Measurements from ENCODE around the gene STAT5B. TPM values are rescaled to one million over a fixed set of nuclear protein-coding genes. Genes with fewer than 3 reads are reported as not detected.
A peak's percentile ranks its signal among the peaks of the same experiment; 100 is the strongest.

Gene STAT5B
- total RNA-seq, 1 donor from 2014 or later: 32.8 TPM

GRCh38 chr17:42271006-42271778 lies 5.0 kb downstream of the STAT5B start:
- Mint-ChIP-seq H3K4me1 (ENCODE audit: low read depth) (peaks cover 62% of the 10 kb centered on the region), H3K9me3 (ENCODE audit: low read depth) (no peaks in the 10 kb centered on the region), H3K27ac (ENCODE audit: unreplicated experiment) (no peak overlapping the region), H3K36me3 (ENCODE audit: low read depth) (no peaks in the 10 kb centered on the region), H3K4me3 (ENCODE audit: unreplicated experiment) (no peak overlapping the region), H3K27me3 (ENCODE audit: low read depth) (no peaks in the 10 kb centered on the region)
- no peak for TF ChIP-seq CTCF (IDR thresholded peaks at IDR 0.05)
- no peak for DNase-seq (ENCODE audit: low spot score)

- TF ChIP-seq CTCF (IDR thresholded peaks at IDR 0.05): no peak
- H3K4me3 Mint-ChIP-seq (ENCODE audit: unreplicated experiment): no peak overlapping the region
- peak overlapping the region; percentile 91 for H3K27ac Mint-ChIP-seq (ENCODE audit: unreplicated experiment)
- no peaks in the 10 kb centered on the region for H3K27me3 Mint-ChIP-seq (ENCODE audit: low read depth)
- H3K36me3 Mint-ChIP-seq (ENCODE audit: low read depth): no peaks in the 10 kb centered on the region
- DNase-seq (ENCODE audit: low spot score): no peak
- peaks cover 62% of the 10 kb centered on the region for H3K4me1 Mint-ChIP-seq (ENCODE audit: low read depth)
- no peaks in the 10 kb centered on the region for H3K9me3 Mint-ChIP-seq (ENCODE audit: low read depth)
Observed at GRCh38 chr17:42270596-42270995, 5.6 kb downstream of the STAT5B start.

- no peaks in the 10 kb centered on the region for H3K9me3 Mint-ChIP-seq (ENCODE audit: low read depth)
- H3K36me3 Mint-ChIP-seq (ENCODE audit: low read depth): peaks cover under 1% of the 10 kb centered on the region
- peak overlapping the region; percentile 25 for H3K4me3 Mint-ChIP-seq (ENCODE audit: unreplicated experiment)
- peak overlapping the region; percentile 91 for H3K27ac Mint-ChIP-seq (ENCODE audit: unreplicated experiment)
- DNase-seq (ENCODE audit: low spot score): no peak
- no peak for TF ChIP-seq CTCF (IDR thresholded peaks at IDR 0.05)
- H3K4me1 Mint-ChIP-seq (ENCODE audit: low read depth): peaks cover 57% of the 10 kb centered on the region
- H3K27me3 Mint-ChIP-seq (ENCODE audit: low read depth): no peaks in the 10 kb centered on the region
Observed at GRCh38 chr17:42270170-42270535, 6.0 kb downstream of the STAT5B start.

- TF ChIP-seq CTCF (IDR thresholded peaks at IDR 0.05): no peak
- H3K4me3 Mint-ChIP-seq (ENCODE audit: unreplicated experiment): no peak overlapping the region
- H3K27me3 Mint-ChIP-seq (ENCODE audit: low read depth): no peaks in the 10 kb centered on the region
- H3K9me3 Mint-ChIP-seq (ENCODE audit: low read depth): no peaks in the 10 kb centered on the region
- peaks cover 40% of the 10 kb centered on the region for H3K4me1 Mint-ChIP-seq (ENCODE audit: low read depth)
- peaks cover 1% of the 10 kb centered on the region for H3K36me3 Mint-ChIP-seq (ENCODE audit: low read depth)
- no peak overlapping the region for H3K27ac Mint-ChIP-seq (ENCODE audit: unreplicated experiment)
- no peak for DNase-seq (ENCODE audit: low spot score)
Observed at GRCh38 chr17:42268236-42268635, 8.0 kb downstream of the STAT5B start.

GRCh38 chr17:42266918-42267766 lies 9.0 kb downstream of the STAT5B start:
- H3K4me1 Mint-ChIP-seq (ENCODE audit: low read depth): peaks cover 35% of the 10 kb centered on the region
- no peaks in the 10 kb centered on the region for H3K9me3 Mint-ChIP-seq (ENCODE audit: low read depth)
- no peaks in the 10 kb centered on the region for H3K27me3 Mint-ChIP-seq (ENCODE audit: low read depth)
- DNase-seq (ENCODE audit: low spot score): no peak
- peak overlapping the region; percentile 17 for H3K27ac Mint-ChIP-seq (ENCODE audit: unreplicated experiment)
- H3K4me3 Mint-ChIP-seq (ENCODE audit: unreplicated experiment): no peak overlapping the region
- no peak for TF ChIP-seq CTCF (IDR thresholded peaks at IDR 0.05)
- peaks cover 1% of the 10 kb centered on the region for H3K36me3 Mint-ChIP-seq (ENCODE audit: low read depth)
